Upper lobe of left lung (tissue), 4 donors: ENCODE data around the gene SRRM4.

ENCODE experiments used
- POLR2AphosphoS5 ChIP-seq, 2 donors: sonication (generic); formaldehyde crosslinking; IDR thresholded peaks; one replicate each; pipeline ENCODE4 v1.5.1; 2017; ENCODE audit warnings: antibody characterized with exemption in 2 of 2
- TF ChIP-seq, protein P1 (sequence below), 6 experiments: fragments of 450-650 bp in 4 of 6; fragments of 200-600 bp in 2 of 6; sonication (generic) in 2 of 6; IDR thresholded peaks; one replicate each; pipeline ENCODE4 v1.5.1; 2016 to 2019; ENCODE audit warnings: antibody characterized with exemption in 6 of 6

- TF ChIP-seq, protein P1, sequence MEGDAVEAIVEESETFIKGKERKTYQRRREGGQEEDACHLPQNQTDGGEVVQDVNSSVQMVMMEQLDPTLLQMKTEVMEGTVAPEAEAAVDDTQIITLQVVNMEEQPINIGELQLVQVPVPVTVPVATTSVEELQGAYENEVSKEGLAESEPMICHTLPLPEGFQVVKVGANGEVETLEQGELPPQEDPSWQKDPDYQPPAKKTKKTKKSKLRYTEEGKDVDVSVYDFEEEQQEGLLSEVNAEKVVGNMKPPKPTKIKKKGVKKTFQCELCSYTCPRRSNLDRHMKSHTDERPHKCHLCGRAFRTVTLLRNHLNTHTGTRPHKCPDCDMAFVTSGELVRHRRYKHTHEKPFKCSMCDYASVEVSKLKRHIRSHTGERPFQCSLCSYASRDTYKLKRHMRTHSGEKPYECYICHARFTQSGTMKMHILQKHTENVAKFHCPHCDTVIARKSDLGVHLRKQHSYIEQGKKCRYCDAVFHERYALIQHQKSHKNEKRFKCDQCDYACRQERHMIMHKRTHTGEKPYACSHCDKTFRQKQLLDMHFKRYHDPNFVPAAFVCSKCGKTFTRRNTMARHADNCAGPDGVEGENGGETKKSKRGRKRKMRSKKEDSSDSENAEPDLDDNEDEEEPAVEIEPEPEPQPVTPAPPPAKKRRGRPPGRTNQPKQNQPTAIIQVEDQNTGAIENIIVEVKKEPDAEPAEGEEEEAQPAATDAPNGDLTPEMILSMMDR (IDR thresholded peaks at IDR 0.05) = no peak
- no peak for TF ChIP-seq POLR2AphosphoS5 (IDR thresholded peaks at IDR 0.05)
Measured at GRCh38 chr12:119118625-119119024, 137.3 kb downstream of the SRRM4 start.
